IMR-90 (cell line): Measurements from ENCODE around the gene MGA. TPM values are rescaled to one million over a fixed set of nuclear protein-coding genes. Genes with fewer than 3 reads are reported as not detected.

ENCODE experiments used
- ATAC-seq: fragments of 200-7000 bp; cut with Tn5 transposase; 2 replicates; pipeline ENCODE4 v1.9.1; 2020; ENCODE audit warnings: low read depth, mild to moderate bottlenecking, moderate library complexity
- BruUV-seq: library from RNA; stranded (reverse); fragments of 400-500 nt; replicated peaks from 2 replicates; lab custom pipeline; 2021; lab: Mats Ljungman, UMichigan
- CTCF ChIA-PET: fragments of 300-600 bp; formaldehyde crosslinking; extraction: SDS; loops from one replicate; lab custom pipeline; 2021; ENCODE audit warnings: antibody characterized with exemption; lab: Yijun Ruan, JAX
- POLR2A ChIA-PET: fragments of 300-600 bp; sonication (Branson Sonifier 250); formaldehyde crosslinking; loops from one replicate; lab custom pipeline; 2022; ENCODE audit warnings: antibody characterized with exemption; ENCODE audit not compliant: unreplicated experiment; lab: Charles Lee
- DNase-seq: peaks from one replicate; pipeline ENCODE4 v3.0.0; 2013
- H2AFZ ChIP-seq: replicated peaks from 2 replicates; pipeline ENCODE3; 2013; ENCODE audit warnings: low read length, mild to moderate bottlenecking; ENCODE audit not compliant: poor library complexity
- H2AK5ac ChIP-seq: 2 replicates; pipeline ENCODE4 v1.6.1; 2013; ENCODE audit warnings: low read depth, low read length, inconsistent platforms
- H2AK9ac ChIP-seq: replicated peaks from 2 replicates; pipeline ENCODE3; 2013; ENCODE audit warnings: mild to moderate bottlenecking, low read depth, low read length, moderate library complexity; ENCODE audit not compliant: poor library complexity
- H2BK120ac ChIP-seq: 2 replicates; pipeline ENCODE4 v1.6.1; 2013; ENCODE audit warnings: low read depth, low read length, inconsistent platforms
- H2BK15ac ChIP-seq: 3 replicates; pipeline ENCODE4 v1.6.1; 2013; ENCODE audit warnings: low read depth, low read length, inconsistent platforms
- H2BK20ac ChIP-seq: 2 replicates; pipeline ENCODE4 v1.6.1; 2013; ENCODE audit warnings: low read depth, mild to moderate bottlenecking, inconsistent platforms, low read length, moderate library complexity
- H2BK5ac ChIP-seq: 2 replicates; pipeline ENCODE4 v1.6.1; 2013; ENCODE audit warnings: mild to moderate bottlenecking, low read depth, low read length, inconsistent platforms; ENCODE audit not compliant: poor library complexity, severe bottlenecking
- H3K14ac ChIP-seq: replicated peaks from 2 replicates; pipeline ENCODE4 v1.6.1; 2013; ENCODE audit warnings: low read depth, low read length, inconsistent platforms
- H3K18ac ChIP-seq: 2 replicates; pipeline ENCODE4 v1.6.1; 2013; ENCODE audit warnings: low read depth, low read length, control low read depth
- H3K23ac ChIP-seq: 2 replicates; pipeline ENCODE4 v1.6.1; 2013; ENCODE audit warnings: low read depth, low read length, inconsistent platforms
- H3K27ac ChIP-seq: 2 replicates; pipeline ENCODE4 v1.5.1; 2013; ENCODE audit warnings: mild to moderate bottlenecking, control low read depth, low read length; ENCODE audit not compliant: insufficient read depth
- H3K27me3 ChIP-seq: 2 replicates; pipeline ENCODE4 v1.6.1; 2013; ENCODE audit warnings: low read length; ENCODE audit not compliant: control insufficient read depth, insufficient read depth
- H3K36me3 ChIP-seq: 2 replicates; pipeline ENCODE4 v1.6.1; 2013; ENCODE audit warnings: low read length, mixed read lengths; ENCODE audit not compliant: control insufficient read depth, insufficient read depth
- H3K4ac ChIP-seq: 2 replicates; pipeline ENCODE4 v1.6.1; 2013; ENCODE audit warnings: low read depth, low read length, inconsistent platforms
- H3K4me1 ChIP-seq: 2 replicates; pipeline ENCODE4 v1.6.1; 2013; ENCODE audit warnings: low read length, mixed read lengths; ENCODE audit not compliant: control insufficient read depth, insufficient read depth
- H3K4me2 ChIP-seq: 2 replicates; pipeline ENCODE4 v1.6.1; 2013; ENCODE audit warnings: low read depth, mild to moderate bottlenecking, control low read depth, low read length, moderate library complexity
- H3K4me3 ChIP-seq: 2 replicates; pipeline ENCODE4 v1.5.1; 2013; ENCODE audit warnings: low read depth, mild to moderate bottlenecking, control low read depth, low read length, moderate library complexity; ENCODE audit not compliant: insufficient read depth
- H3K56ac ChIP-seq: 2 replicates; pipeline ENCODE4 v1.6.1; 2013; ENCODE audit warnings: low read length, inconsistent platforms; ENCODE audit not compliant: insufficient read depth; ENCODE audit errors: extremely low read depth
- H3K79me1 ChIP-seq, 2 experiments: 2 replicates each; pipeline ENCODE4 v1.6.1; 2013; ENCODE audit warnings: low read length in 2 of 2, inconsistent platforms in 1 of 2, low read depth in 1 of 2
- H3K9ac ChIP-seq: 2 replicates; pipeline ENCODE4 v1.6.1; 2013; ENCODE audit warnings: low read depth, low read length, control low read depth
- H3K9me1 ChIP-seq: 2 replicates; pipeline ENCODE4 v1.6.1; 2013; ENCODE audit warnings: low read length, inconsistent platforms; ENCODE audit not compliant: insufficient read depth
- H3K9me3 ChIP-seq: 2 replicates; pipeline ENCODE4 v1.6.1; 2013; ENCODE audit warnings: low read length; ENCODE audit not compliant: control insufficient read depth, insufficient read depth
- H4K20me1 ChIP-seq: 2 replicates; pipeline ENCODE4 v1.6.1; 2013; ENCODE audit warnings: low read length, inconsistent platforms; ENCODE audit not compliant: insufficient read depth
- H4K5ac ChIP-seq: 2 replicates; pipeline ENCODE4 v1.6.1; 2013; ENCODE audit warnings: mild to moderate bottlenecking, low read depth, low read length, control low read depth
- H4K8ac ChIP-seq, 2 experiments: 2 replicates each; pipeline ENCODE4 v1.6.1; 2013; ENCODE audit warnings: low read depth in 2 of 2, low read length in 2 of 2, control low read depth in 1 of 2, inconsistent platforms in 1 of 2
- H4K91ac ChIP-seq: 2 replicates; pipeline ENCODE4 v1.6.1; 2013; ENCODE audit warnings: low read depth, low read length, inconsistent platforms; ENCODE audit not compliant: insufficient read depth
- BHLHE40 ChIP-seq: fragments of 150-350 bp; IDR thresholded peaks from 2 replicates; pipeline ENCODE4 v1.6.1; 2016; ENCODE audit warnings: mild to moderate bottlenecking, low read depth, low read length
- CEBPB ChIP-seq: IDR thresholded peaks from 2 replicates; pipeline ENCODE4 v1.6.1; 2012; ENCODE audit warnings: low read depth, low read length, improper control_type of control experiment
- CHD1 ChIP-seq: IDR thresholded peaks from 2 replicates; pipeline ENCODE4 v1.6.1; 2012; ENCODE audit warnings: low read depth, low read length, improper control_type of control experiment
- CTCF ChIP-seq: conservative IDR thresholded peaks from 2 replicates; pipeline ENCODE4 v1.5.1; 2012; ENCODE audit warnings: mild to moderate bottlenecking, low read depth, low read length, improper control_type of control experiment
- ELK1 ChIP-seq: fragments of 150-350 bp; IDR thresholded peaks from 2 replicates; pipeline ENCODE4 v1.6.1; 2016; ENCODE audit warnings: low read depth, mild to moderate bottlenecking, low read length, moderate library complexity, borderline replicate concordance
- FOS ChIP-seq: fragments of 150-350 bp; IDR thresholded peaks from 2 replicates; pipeline ENCODE4 v1.6.1; 2016; ENCODE audit warnings: low read depth, low read length
- MAFK ChIP-seq: IDR thresholded peaks from 2 replicates; pipeline ENCODE4 v1.6.1; 2012; ENCODE audit warnings: low read depth, low read length, improper control_type of control experiment
- MAZ ChIP-seq: IDR thresholded peaks from 2 replicates; pipeline ENCODE4 v1.6.1; 2012; ENCODE audit warnings: low read depth, mild to moderate bottlenecking, low read length, improper control_type of control experiment, moderate library complexity, borderline replicate concordance
- MXI1 ChIP-seq: IDR thresholded peaks from 2 replicates; pipeline ENCODE4 v1.6.1; 2012; ENCODE audit warnings: low read depth, mild to moderate bottlenecking, low read length, moderate library complexity, borderline replicate concordance
- NFE2L2 ChIP-seq: fragments of 150-350 bp; IDR thresholded peaks from 2 replicates; pipeline ENCODE4 v1.6.1; 2016; ENCODE audit warnings: low read depth, mild to moderate bottlenecking, low read length
- POLR2A ChIP-seq: IDR thresholded peaks from 2 replicates; pipeline ENCODE4 v1.6.1; 2012; ENCODE audit warnings: mild to moderate bottlenecking, low read depth, low read length
- RAD21 ChIP-seq: IDR thresholded peaks from 2 replicates; pipeline ENCODE4 v1.6.1; 2012; ENCODE audit warnings: low read length, improper control_type of control experiment
- RCOR1 ChIP-seq: IDR thresholded peaks from 2 replicates; pipeline ENCODE4 v1.6.1; 2012; ENCODE audit warnings: mild to moderate bottlenecking, low read length, improper control_type of control experiment; ENCODE audit not compliant: insufficient replicate concordance
- RFX5 ChIP-seq: IDR thresholded peaks from 2 replicates; pipeline ENCODE4 v1.8.0; 2012; ENCODE audit warnings: low read depth, mild to moderate bottlenecking, low read length, moderate library complexity
- SMC3 ChIP-seq: fragments of 150-350 bp; IDR thresholded peaks from 2 replicates; pipeline ENCODE4 v1.6.1; 2016; ENCODE audit warnings: low read depth, mild to moderate bottlenecking, antibody characterized with exemption, low read length, moderate library complexity
- USF2 ChIP-seq: fragments of 150-350 bp; IDR thresholded peaks from 2 replicates; pipeline ENCODE4 v1.6.1; 2017; ENCODE audit warnings: mild to moderate bottlenecking, antibody characterized with exemption, low read length, low read depth
- WGBS, 2 experiments: methylation state at CpG; one replicate each; pipeline versions ENCODE4 v1.1.5 to v1.1.7; 2013; ENCODE audit warnings: missing lambda C conversion rate in 2 of 2; ENCODE audit not compliant: insufficient read length in 1 of 2; ENCODE audit errors: extremely low coverage in 2 of 2; 5-methylcytosine and 5-hydroxymethylcytosine counted together
- dilution Hi-C: fragments of 300-500 bp; cut with HindIII; formaldehyde crosslinking; loops from one replicate; pipeline ENCODE4 v1.14.3; 2018; ENCODE audit warnings: low sequenced_read_pairs; ENCODE audit not compliant: unreplicated experiment
- in situ Hi-C: fragments of 300-500 bp; cut with MboI; formaldehyde crosslinking; loops from 3 replicates; pipeline ENCODE4 v1.14.3; 2019; ENCODE audit warnings: low sequenced_read_pairs, inconsistent platforms, mixed read lengths
- intact Hi-C: fragments of 100-400 bp; cut with micrococcal nuclease; formaldehyde crosslinking; loops from 2 replicates; pipeline ENCODE4 v1.10.0; 2022
- polyA plus RNA-seq, 3 experiments: library from polyadenylated mRNA; depleted of rRNA; stranded (reverse); fragments of >200 nt; gene quantifications; 2 replicates each; pipeline ENCODE4 v1.2.3, GENCODE V29; 2012; ENCODE audit warnings: low replicate concordance in 1 of 3
- total RNA-seq: library from RNA; depleted of rRNA; stranded (reverse); fragments of >200 nt; gene quantifications from 2 replicates; pipeline ENCODE4 v1.2.3, GENCODE V29; 2012

MGA gene
- total and polyA plus RNA-seq, 2 of the 4 experiments (the other 2 are of a cell fraction): 3.2 to 38.0 TPM

- no peak overlapping the region for H2AK5ac ChIP-seq
- H4K91ac ChIP-seq: no peak overlapping the region
- no peak overlapping the region for H3K56ac ChIP-seq
- intact Hi-C loops: loop anchor here (5.0 to 10.0 kb wide), 2 partner anchors 116 to 348 kb away; no protein-coding TSS in a partner anchor
- no peak overlapping the region for H2AK9ac ChIP-seq
- H3K4me3 ChIP-seq: no peak overlapping the region
- peaks cover 3% of the 10 kb centered on the region for H3K4me1 ChIP-seq
- POLR2A ChIA-PET: no interaction called here
- no peak overlapping the region for H3K9ac ChIP-seq
- no peak overlapping the region for H3K23ac ChIP-seq
- no peak overlapping the region for H3K14ac ChIP-seq
- no peak overlapping the region for H4K8ac ChIP-seq
- H4K20me1 ChIP-seq: peaks cover 10% of the 10 kb centered on the region; the same call in 1 of the 2 replicates
- no peaks in the 10 kb centered on the region for H3K9me1 ChIP-seq
- H3K27me3 ChIP-seq: no peaks in the 10 kb centered on the region
- TF ChIP-seq NFE2L2: no peak
- TF ChIP-seq MAZ: no peak
- no peak for TF ChIP-seq USF2
- no peak for TF ChIP-seq RFX5
- no peak for TF ChIP-seq CEBPB
- TF ChIP-seq FOS: no peak
- no peak for TF ChIP-seq RCOR1
- no peak for TF ChIP-seq POLR2A
- no peak for TF ChIP-seq CTCF
- no peak for TF ChIP-seq BHLHE40
- no peak for TF ChIP-seq SMC3
- TF ChIP-seq ELK1: no peak
- TF ChIP-seq MAFK: no peak
- TF ChIP-seq CHD1: no peak
- no peak for TF ChIP-seq RAD21
- TF ChIP-seq MXI1: no peak
- in situ Hi-C loops: loop anchor here (5.0 kb wide), 1 partner anchor 41 kb away; the partner anchor contains the start of gene MAPKBP1
- H4K5ac ChIP-seq: no peak overlapping the region
- H2BK5ac ChIP-seq: no peak overlapping the region
- WGBS, 2 experiments: 83% methylated on average over 7 of the region's 11 CpGs; no CpG with 5 or more reads in 1 of the 2 experiments
- H3K4me2 ChIP-seq: no peak overlapping the region
- BruUV-seq: no TSS peak
- H2BK15ac ChIP-seq: no peak overlapping the region
- H3K27ac ChIP-seq: no peak overlapping the region
- no peak overlapping the region for H3K4ac ChIP-seq
- no peak overlapping the region for H2BK20ac ChIP-seq
- H3K36me3 ChIP-seq: peaks cover 30% of the 10 kb centered on the region
- ATAC-seq: no peak
- no peak overlapping the region for H2AFZ ChIP-seq
- H3K9me3 ChIP-seq: no peaks in the 10 kb centered on the region
- no peak overlapping the region for H2BK120ac ChIP-seq
- CTCF ChIA-PET: interaction anchor here (4.5 kb wide), 1 partner anchor 40 kb away, joined by 54 read pairs; the partner anchor contains the start of gene MAPKBP1
- no peak overlapping the region for H3K18ac ChIP-seq
- H3K79me1 ChIP-seq: peaks cover 0 to 35% of the 10 kb centered on the region in 2 experiments; a peak in 2 of 4 replicates
- dilution Hi-C loops: no loop called here
- no peak for DNase-seq
Observed at GRCh38 chr15:41812820-41813375, 152.7 kb downstream of the MGA start.
